ENCODE data around the gene FAM107B. TPM values are rescaled to one million over a fixed set of nuclear protein-coding genes. Genes with fewer than 3 reads are reported as not detected.

The FAM107B gene
- total and polyA plus RNA-seq, 2 of the 13 experiments (the other 11 are each of a cell fraction or from before 2014, with no cell fraction given), result 15.7 to 24.8 TPM

- no peak overlapping the region for H3K4me3 ChIP-seq (replicated peaks in 1 of 3; ENCODE audit: insufficient read depth in 1 of 3, low read depth in 2 of 3, low read length in 3 of 3)
- in situ Hi-C loops (cut with HindIII; ENCODE audit: extremely low pct_ligation_motif_present, low pct_unique_long_range_greater_than_20kb) (no loop called here), intact Hi-C loops (cut with micrococcal nuclease; ENCODE audit: unreplicated experiment) (no loop called here)
- no peaks in the 10 kb centered on the region; a peak in 1 of 5 replicates for H3K36me3 ChIP-seq (replicated peaks in 1 of 2; ENCODE audit: control insufficient read depth in 1 of 2, insufficient read depth in 2 of 2, low read length in 2 of 2)
- FAIRE-seq (no peak), DNase-seq (ENCODE audit: low spot score) (no peak), ATAC-seq (no peak)
- H2AFZ ChIP-seq (ENCODE audit: low read length), result no peak overlapping the region
- no peak overlapping the region for H3K9ac ChIP-seq (ENCODE audit: insufficient read depth, low read depth, low read length)
- no peak overlapping the region for H3K27ac ChIP-seq (ENCODE audit: extremely low read length, insufficient read depth, low read length)
- no peak for TF ChIP-seq ZNF432 (CRISPR knock-in tag; IDR thresholded peaks at IDR 0.05; ENCODE audit: borderline replicate concordance)
- TF ChIP-seq MIER3 (CRISPR knock-in tag; IDR thresholded peaks at IDR 0.05; ENCODE audit: borderline replicate concordance), result no peak
- TF ChIP-seq SP2 (CRISPR knock-in tag; IDR thresholded peaks at IDR 0.05), result no peak
- no peak for TF ChIP-seq ZNF589 (CRISPR knock-in tag; conservative IDR thresholded peaks at IDR 0.05)
- no peak for TF ChIP-seq ZNF3 (CRISPR knock-in tag; IDR thresholded peaks at IDR 0.05)
- no peak for TF ChIP-seq PLRG1 (conservative IDR thresholded peaks at IDR 0.05)
- TF ChIP-seq KDM1A (CRISPR knock-in tag; IDR thresholded peaks at IDR 0.05), result no peak
- TF ChIP-seq NR2F2 (IDR thresholded peaks at IDR 0.05; ENCODE audit: borderline replicate concordance, low read depth), result no peak
- TF ChIP-seq RFXAP (CRISPR knock-in tag; IDR thresholded peaks at IDR 0.05; ENCODE audit: borderline replicate concordance), result no peak
- no peak for TF ChIP-seq CHCHD3 (CRISPR knock-in tag; IDR thresholded peaks at IDR 0.05)
- no peak for TF ChIP-seq FUBP1 (CRISPR knock-in tag; IDR thresholded peaks at IDR 0.05; ENCODE audit: borderline replicate concordance)
- TF ChIP-seq SRY (CRISPR knock-in tag; IDR thresholded peaks at IDR 0.05), result no peak
- TF ChIP-seq TMF1 (CRISPR knock-in tag; IDR thresholded peaks at IDR 0.05; ENCODE audit: low read depth), result no peak
- no peak for TF ChIP-seq NFE2L1 (CRISPR knock-in tag; IDR thresholded peaks at IDR 0.05; ENCODE audit: borderline replicate concordance)
- no peak for TF ChIP-seq DZIP1 (CRISPR knock-in tag; IDR thresholded peaks at IDR 0.05)
- TF ChIP-seq PREB (CRISPR knock-in tag; IDR thresholded peaks at IDR 0.05), result no peak
- peaks cover 53% of the 10 kb centered on the region for H3K79me2 ChIP-seq (ENCODE audit: insufficient read depth, low read length)
- no TSS peak for BruUV-seq (replicated peaks)
- ChIA-PET CTCF (ENCODE audit: low intra/inter-chr PET ratio, low total read pairs) (interaction anchor here (0.6 kb wide), 1 partner anchor 21 kb away, joined by 3 read pairs; no protein-coding TSS in a partner anchor), POLR2A (no interaction called here)
- H3K27me3 ChIP-seq (ENCODE audit: control insufficient read depth in 1 of 2, insufficient read depth in 2 of 2, low read length in 2 of 2), result no peaks in the 10 kb centered on the region
- peaks cover 79% of the 10 kb centered on the region for H3K4me1 ChIP-seq (ENCODE audit: insufficient read depth, low read length)
- H4K20me1 ChIP-seq (ENCODE audit: insufficient read depth, low read length), result no peaks in the 10 kb centered on the region
- no peak overlapping the region for H3K4me2 ChIP-seq (ENCODE audit: low read depth, low read length)
- H3K9me3 ChIP-seq (ENCODE audit: low read length), result no peaks in the 10 kb centered on the region
- 90% methylated on average over 13 of the region's 13 CpGs for WGBS (ENCODE audit: low lambda C conversion rate)
These were observed 193.9 kb downstream of the FAM107B start for GRCh38 chr10:14580671-14581332.
